HG03280 (cell line): ENCODE results near the gene TPD52L1.
"Not testable (repeated sequence)": the region's sequence is repeated elsewhere in the genome, so short reads cannot be mapped to it uniquely, and the experiment has no call there.

Source experiments
- ATAC-seq: cut with Tn5 transposase; IDR thresholded peaks from one replicate; pipeline ENCODE4 v1.9.1; 2021; ENCODE audit warnings: mild to moderate bottlenecking, moderate library complexity; ENCODE audit not compliant: unreplicated experiment

Gene TPD52L1

DNA sequence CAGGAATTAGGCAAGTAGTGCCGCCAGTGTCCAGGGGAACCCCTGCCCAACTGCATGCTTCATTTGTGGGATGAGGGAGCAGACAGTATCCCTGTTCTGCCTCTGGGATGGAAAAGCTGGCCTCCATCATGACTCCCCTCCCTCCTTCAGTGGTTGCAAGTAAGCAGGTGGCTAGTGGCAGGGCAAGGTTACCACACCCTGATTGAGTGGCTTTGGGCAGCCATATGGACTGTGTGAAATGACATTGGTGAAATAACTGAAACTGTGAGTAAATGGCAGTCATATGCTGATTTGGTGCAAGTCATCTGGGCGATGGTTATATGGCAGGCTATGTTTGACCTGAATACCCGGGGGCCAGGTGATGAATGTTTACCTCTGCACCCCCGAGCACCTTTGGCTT, 115.2 kb downstream of the TPD52L1 start:
- no peak for ATAC-seq

DNA sequence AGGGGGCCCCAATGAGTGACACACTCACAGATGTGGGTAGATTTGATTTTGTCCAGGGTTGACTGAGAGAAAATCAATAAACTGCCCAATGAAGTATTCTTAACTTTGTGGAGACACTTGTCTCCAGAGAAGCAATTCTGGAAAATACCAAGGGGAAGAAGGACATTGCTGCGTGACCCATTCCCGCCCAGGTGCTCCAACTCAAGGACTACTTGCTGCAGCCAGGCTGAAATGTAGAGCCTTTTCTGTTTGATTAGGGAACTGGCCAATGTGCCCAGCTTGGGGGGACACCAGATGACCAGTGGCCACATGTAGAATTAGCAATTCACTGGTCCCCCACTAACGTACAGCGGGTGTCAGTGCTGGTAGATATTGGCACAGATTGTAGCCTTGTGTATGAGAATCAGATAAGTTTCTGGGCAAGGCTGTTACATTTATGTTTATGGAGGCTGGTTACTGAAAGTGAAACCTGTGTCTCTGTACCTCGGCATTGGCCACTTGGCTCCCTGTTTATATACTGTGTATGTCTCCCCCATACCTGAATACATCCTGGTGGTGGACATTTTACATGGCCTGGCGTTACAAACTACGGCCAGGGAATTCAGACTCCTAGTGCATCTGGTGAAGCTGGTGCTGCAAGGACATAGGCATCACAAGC, 115.9 kb downstream of the TPD52L1 start:
- ATAC-seq, result no peak

DNA sequence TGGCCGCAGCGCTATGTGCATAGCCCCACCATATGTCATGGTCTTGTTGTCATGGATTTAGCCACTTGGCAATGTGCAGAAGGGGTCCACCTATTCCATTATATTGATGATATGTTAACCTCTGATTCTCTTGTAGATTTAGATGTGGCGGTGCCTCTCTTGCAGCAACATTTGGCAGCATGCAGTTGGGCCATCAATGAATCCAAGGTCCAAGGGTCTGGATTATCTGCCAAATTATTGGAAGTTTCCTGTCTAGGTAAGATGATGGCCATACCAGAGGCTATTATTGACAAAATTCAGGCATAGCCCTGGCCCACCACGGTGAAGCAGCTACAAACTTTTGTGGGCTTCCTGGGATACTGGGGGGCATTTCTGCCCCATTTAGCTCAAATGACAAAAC, 116.8 kb downstream of the TPD52L1 start:
- no peak for ATAC-seq

DNA sequence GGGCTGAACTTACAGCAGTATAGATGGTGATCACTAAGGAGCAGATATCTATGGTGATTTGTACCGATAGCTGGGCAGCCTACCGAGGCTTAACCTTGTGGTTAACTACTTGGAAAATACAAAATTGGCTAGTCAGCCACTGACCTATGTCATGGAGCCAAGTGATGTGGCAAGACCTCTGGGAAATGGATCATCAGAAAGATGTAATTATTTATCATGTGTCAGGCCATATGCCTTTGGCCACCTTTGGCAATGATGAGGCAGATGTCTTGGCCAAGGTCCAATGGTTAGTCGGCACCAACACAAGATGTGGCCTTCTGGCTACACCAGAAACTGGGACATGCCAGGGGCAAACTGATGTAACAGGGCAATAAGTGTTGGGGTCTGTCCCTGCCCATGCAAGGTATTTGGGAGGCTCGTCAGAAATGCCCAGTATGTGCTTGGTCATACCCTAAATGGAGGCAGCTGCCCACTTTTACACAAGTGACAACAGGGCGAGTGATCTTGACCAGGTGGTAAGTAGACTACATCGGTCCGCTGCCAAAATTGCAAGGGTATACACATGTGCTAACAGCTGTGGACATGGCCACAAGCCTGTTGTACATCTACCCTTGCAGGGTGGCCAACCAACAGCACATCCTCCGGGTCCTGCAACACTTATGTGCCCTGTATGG, 118.0 kb downstream of the TPD52L1 start:
- ATAC-seq, result no peak

DNA sequence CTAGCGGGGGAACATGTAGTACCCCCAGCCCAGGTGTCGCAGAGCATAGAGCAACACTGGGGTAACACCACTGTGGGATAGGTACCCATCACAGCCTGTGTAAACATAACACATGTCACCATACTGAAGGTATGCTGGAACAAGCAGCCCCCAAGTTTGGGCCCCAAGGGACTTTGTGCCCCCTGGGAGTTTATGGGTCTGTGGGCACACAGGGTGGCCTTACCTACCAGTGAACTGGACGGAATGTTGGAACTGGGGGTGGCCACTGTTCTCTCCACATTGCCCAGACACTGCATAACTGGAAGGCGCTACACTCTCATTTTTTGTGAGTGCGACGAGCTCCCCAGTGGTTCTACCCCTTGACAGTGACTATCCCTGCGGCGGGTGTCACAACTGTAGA, 119.7 kb downstream of the TPD52L1 start:
- ATAC-seq, result no peak

DNA sequence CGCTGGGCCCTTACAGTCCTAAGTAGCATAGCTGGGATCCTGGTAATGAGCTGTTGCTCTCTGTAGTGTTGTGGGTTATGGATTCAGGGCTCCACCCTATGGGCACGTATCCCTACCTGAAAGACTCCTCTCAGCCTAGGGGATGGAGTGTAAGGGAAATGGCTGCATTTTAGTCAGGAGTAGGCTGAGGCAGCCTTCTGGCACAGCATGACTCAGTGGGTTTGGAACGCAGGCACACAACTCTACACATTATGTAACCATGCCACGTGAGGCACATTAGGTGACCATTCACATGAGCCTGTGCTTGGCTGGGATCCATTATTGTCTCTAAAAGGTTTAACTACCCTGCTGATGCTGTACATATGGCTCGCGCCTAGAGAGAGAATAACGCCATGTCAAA, 120.4 kb downstream of the TPD52L1 start:
- no peak for ATAC-seq

DNA sequence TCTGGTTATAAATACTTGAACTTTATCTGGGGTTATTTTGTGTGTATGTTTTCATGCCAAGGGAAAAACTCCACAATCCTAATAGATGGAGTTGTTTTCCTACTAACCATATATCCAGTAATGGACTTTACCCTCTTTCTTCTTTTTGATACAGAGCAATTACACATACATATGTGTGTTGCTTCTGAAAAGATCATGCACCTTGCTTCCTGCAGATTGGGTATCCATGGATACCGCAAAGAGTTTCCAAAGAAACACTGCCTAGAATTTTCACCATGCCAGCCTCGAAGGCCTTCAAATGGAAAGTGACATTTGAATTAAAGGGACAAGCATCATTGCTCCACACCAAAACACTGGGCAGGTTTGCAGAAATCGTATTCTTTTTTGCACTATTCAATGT, 121.4 kb downstream of the TPD52L1 start:
- no peak for ATAC-seq

DNA sequence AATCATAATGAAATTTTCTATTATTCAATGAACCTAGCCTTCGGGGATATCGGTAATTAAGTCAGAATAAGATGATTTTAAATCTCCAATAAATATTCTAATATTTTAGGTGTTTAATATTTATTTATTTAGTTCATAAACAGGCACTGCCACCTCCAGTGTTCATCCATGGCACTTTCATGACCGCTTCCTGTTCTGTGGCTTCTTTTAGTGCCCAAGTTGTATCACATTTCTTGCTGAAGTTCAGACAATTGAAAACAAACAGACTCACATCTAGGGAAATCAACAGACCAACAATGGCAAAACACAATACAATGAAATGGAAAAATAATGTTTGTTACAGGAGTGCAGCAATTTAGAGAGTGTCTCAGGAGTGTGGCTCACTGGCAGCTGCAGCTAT, 122.2 kb downstream of the TPD52L1 start:
- no peak for ATAC-seq

DNA sequence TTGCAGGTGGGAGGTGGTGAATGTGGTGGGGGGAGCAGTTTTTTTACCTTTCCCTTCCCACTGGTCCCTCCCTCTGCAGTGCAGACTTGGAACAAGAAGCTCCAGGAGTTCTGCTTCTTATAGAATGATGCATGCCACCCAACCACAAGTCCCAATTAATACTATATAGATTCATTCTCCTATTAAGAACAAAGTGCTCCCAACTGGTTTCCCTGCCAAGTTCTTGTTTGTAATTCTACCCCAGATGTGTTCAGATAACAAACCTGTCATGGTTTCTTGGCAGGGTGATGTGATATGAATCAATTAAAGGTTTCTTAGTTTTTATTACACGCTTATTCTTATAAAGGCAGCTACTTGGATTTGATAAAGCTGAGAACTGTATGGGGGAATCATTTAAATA, 124.3 kb downstream of the TPD52L1 start:
- ATAC-seq, result no peak

DNA sequence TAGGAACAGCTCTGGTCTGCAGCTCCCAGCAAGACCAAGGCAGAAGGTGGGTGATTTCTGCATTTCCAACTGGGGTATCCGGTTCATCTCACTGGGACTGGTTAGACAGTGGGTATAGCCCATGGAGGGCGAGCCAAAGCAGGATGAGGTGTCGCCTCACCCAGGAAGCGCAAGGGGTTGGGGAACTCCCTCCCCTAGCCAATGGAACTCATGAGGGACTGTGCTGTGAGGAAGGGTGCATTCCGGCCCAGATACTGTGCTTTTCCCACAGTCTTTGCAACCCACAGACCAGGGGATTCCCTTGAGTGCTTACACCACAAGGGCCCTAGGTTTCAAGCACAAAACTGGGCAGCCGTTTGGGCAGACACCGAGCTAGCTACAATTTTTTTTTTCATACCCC, 126.4 kb downstream of the TPD52L1 start:
- no peak for ATAC-seq

DNA sequence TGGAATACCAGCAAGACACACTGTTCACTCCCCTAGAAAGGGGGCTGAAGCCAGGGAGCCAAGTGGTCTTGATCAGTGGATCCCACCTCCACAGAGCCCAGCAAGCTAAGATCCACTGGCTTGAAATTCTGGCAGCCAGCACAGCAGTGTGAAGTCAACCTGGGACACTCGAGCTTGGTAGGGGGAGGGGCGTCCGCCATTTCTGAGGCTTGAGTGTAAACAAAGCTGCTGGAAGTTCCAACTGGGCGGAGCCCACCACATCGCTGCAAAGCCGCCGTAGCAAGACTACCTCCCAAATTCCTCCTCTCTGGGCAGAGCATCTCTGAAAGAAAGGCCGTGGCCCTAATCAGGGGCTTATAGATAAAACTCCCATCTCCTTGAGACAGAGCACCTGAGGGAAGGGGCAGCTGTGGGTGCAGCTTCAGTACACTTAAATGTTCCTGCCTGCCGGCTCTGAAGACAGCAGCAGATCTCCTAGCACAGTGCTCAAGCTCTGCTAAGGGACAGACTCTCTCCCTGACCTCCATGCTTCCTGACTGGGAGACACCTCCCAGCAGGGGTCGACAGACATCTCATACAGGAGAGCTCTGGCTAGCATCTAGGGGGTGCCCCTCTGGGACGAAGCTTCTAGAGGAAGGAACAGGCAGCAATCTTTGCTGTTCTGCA, 126.9 kb downstream of the TPD52L1 start:
- ATAC-seq, result not testable (repeated sequence)

DNA sequence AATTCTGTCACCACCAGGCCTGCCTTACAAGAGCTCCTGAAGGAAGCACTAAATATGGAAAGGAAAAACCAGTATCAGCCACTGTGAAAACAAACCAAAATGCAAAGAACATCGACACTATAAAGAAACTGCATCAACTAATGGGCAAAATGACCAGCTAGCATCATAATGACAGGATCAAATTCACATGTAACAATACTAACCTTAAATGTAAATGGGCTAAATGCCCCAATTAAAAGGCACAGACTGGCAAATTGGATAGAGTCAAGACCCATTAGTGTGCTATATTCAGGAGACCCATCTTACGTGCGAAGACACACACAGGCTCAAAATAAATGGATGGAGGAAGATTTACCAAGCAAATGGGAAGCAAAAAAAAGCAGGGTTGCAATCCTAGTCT, 128.9 kb downstream of the TPD52L1 start:
- ATAC-seq, result not testable (repeated sequence)

DNA sequence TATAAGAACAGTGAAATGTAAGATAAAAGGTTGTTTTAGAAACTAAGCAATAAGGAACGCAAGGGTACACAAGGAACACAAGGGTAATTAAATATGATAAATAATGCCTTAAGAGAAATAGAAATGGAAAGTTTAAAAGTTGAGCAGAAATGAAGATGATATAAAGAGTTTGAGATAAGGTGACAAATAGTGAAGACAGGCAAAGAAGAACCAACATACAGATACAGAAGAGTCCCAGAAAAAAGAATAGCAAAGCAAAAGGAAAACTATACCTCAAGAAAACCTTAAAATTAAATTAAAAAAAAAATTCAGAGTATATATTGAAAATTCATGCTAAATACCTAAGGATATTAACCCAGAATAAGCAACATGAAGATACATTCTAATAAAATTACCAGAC, 131.8 kb downstream of the TPD52L1 start:
- no peak for ATAC-seq

DNA sequence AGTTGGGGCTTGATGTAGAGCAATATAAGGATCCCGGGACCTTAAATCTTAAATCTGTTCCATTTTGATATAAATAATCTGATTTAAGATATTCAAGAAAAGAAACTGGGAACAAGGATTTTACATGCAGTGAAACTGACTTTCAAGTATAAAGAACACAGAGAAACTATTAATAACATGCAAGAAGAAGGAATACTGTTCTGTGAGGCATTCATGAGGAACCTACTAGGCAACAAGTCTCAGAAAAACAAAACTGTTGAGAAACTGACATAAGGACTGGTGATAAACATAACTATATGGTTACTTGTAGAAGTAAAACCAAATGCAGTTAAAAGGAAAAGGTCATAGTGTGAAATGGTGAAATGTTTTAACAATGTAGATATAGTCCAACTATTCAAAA, 132.4 kb downstream of the TPD52L1 start:
- ATAC-seq, result no peak

DNA sequence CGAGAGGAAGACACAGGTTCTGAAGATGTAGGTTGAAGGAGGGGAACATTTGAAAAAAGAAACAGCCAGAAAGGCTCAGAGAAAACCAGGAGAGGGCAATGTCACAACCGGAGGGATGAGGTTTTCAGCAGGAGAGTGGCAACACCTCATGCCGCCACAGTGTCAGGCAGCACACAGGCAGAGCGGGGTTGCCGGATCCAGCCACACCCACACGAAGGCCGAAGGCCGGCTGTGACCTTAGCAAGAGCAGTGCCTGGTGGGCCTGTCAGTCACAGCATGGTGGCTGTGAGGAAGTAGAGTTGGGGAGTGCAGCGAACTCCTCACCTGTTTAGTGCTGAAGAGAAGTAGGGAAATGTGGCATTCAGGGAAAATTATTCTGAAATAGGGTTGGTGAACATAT, 134.1 kb downstream of the TPD52L1 start:
- no peak for ATAC-seq

DNA sequence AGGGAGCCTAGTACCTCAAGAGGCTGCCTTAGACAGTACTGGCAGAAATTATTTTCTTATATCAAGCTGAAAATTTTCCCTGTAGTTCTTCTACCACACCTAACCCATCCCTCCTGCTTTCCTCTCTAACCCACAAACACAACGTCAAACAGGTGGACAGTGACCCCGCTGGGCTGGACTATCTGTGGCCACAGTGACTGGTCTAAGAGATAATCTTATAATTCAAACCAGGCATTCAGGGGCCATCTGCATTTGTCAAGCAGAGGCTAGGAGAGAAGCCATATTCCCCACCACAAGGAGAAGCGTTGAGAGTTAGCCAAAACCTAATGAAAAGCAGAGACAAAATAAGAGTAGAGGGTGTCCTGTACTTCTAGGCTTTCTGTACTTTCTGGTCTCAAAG, 140.0 kb downstream of the TPD52L1 start:
- no peak for ATAC-seq

DNA sequence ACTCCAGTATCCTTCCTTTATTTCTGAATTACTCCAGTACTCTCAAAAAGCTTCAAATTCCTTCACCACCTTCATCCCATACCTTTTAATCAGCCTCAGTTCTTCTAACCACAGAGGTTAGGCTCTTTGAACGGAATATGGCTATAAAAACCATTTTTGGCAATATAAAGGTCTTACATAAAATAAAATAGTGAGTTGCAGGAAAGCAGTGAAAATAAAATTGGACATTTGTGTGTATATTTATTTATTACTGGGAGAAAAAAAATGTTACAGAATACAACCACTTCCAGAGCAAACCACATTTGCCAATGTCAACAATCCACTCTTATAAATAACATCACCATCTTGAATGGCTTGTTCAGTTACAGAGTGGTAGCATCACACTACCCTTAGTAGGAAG, 140.5 kb downstream of the TPD52L1 start:
- no peak for ATAC-seq

DNA sequence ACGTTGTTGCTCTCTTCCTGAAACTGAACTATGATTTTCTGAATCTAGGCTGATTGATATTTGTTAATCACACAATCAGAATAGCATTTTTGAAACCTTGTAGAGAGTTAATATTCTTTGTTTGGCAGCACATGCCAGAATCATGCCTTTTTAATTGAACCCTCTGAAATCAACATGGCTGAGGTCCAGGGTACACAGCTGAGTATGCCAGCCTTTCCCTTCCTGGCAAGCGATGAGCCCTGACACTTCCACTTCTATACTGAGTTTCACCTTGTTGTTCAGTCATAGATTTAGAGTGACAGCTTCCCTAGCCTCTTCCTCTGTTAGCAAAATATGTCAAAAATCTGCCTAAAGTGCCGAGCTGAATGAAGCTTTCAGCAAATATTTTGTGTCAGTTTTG, 141.4 kb downstream of the TPD52L1 start:
- ATAC-seq, result no peak

DNA sequence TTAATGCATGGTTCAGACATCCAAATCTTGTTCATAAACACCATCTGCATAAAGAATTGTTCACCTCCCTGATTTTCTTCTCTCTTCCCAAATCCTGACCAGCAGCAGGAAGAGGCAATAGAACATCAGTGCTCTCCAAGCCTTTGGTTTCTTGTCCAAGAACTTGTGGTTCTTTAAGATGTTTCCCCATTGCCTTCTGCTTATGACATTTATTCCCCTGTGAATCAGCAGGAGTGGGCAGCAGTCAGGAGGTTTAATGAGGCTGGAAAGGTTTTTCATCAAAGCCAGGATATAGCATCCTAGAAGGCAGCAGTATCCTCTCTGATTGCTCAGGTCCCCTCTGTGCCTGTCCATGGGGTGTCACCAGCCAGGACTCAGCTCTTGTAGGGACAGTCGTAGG, 142.9 kb downstream of the TPD52L1 start:
- no peak for ATAC-seq

DNA sequence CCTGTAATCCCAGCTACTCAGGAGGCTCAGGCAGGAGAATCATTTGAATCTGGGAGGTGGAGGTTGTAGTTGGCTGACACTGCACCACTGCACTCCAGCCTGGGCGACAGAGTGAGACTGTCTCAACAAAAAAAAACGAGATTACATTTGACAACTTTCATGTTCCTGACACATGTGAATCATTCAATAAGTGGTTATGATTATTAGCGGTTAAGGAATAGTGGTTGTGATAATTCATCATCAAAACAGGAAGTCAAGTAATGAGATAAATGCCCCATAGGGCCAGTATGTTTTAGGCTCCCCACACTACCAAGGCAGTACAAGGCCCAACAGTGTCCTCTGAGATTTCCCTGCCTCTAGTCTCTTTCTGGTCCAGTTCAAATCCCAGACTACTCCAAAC, 145.7 kb downstream of the TPD52L1 start:
- no peak for ATAC-seq

DNA sequence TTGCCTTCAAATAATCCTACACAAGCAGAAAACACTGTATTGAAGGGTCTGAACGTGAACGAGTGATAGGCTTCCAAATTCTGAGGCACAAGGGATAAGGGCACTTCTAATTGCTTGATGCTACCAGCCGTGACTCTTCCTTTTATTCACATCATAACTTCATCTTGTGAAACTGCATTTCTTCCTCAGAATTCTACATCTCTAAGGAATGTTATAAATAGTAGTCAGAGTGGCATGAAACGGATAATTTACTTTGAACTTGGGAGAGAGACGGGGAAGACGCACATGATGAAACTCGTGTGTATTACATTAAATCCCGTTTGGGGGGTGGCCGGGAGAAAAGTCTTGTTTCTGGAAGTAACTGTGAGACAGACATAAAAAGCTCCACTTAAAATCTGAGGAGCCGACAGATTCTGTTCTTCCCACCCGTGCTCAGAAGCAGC, 147.4 kb downstream of the TPD52L1 start:
- ATAC-seq, result no peak
